ENCODE data around the gene SLC24A2.
"Not testable (repeated sequence)": the region's sequence is repeated elsewhere in the genome, so short reads cannot be mapped to it uniquely, and the experiment has no call there.

Gene SLC24A2

GRCh38 chr9:19788614-19789271, at the start of gene SLC24A2:
TSS of gene SLC24A2 (minus strand) at chr9:19789037.
- DNase-seq, result no peak

- DNase-seq, result not testable (repeated sequence)
Measured at GRCh38 chr9:19833331-19833730, 44.5 kb upstream of the SLC24A2 start.

GRCh38 chr9:19830796-19831195, 42.0 kb upstream of the SLC24A2 start:
- DNase-seq, result no peak

- DNase-seq, result peak; percentile 98
Measured at GRCh38 chr9:19828576-19829109, 39.8 kb upstream of the SLC24A2 start.

- no peak for DNase-seq
Measured at GRCh38 chr9:19816769-19817168, 27.9 kb upstream of the SLC24A2 start.

GRCh38 chr9:19812194-19812593, 23.4 kb upstream of the SLC24A2 start:
- DNase-seq, result no peak

- no peak for DNase-seq
Measured at GRCh38 chr9:19809422-19810269, 20.8 kb upstream of the SLC24A2 start.

- no peak for DNase-seq
Measured at GRCh38 chr9:19807182-19807892, 18.5 kb upstream of the SLC24A2 start.

GRCh38 chr9:19804431-19804830, 15.6 kb upstream of the SLC24A2 start:
- no peak for DNase-seq

GRCh38 chr9:19800884-19801283, 12.0 kb upstream of the SLC24A2 start:
- no peak for DNase-seq

- DNase-seq, result no peak
Measured at GRCh38 chr9:19799784-19800183, 10.9 kb upstream of the SLC24A2 start.

- peak; percentile 81 for DNase-seq
Measured at GRCh38 chr9:19788152-19788551, 685 bp downstream of the SLC24A2 start.

- DNase-seq, result peak; percentile 37
Measured at GRCh38 chr9:19787672-19788071, 1.2 kb downstream of the SLC24A2 start.

GRCh38 chr9:19785230-19785629, 3.6 kb downstream of the SLC24A2 start:
- DNase-seq, result no peak

GRCh38 chr9:19784136-19784535, 4.7 kb downstream of the SLC24A2 start:
- DNase-seq, result no peak

- DNase-seq, result peak; percentile 66
Measured at GRCh38 chr9:19783500-19783899, 5.3 kb downstream of the SLC24A2 start.

- peak; percentile 26 for DNase-seq
Measured at GRCh38 chr9:19782005-19782404, 6.8 kb downstream of the SLC24A2 start.

- peak; percentile 51 for DNase-seq
Measured at GRCh38 chr9:19781240-19781639, 7.6 kb downstream of the SLC24A2 start.

GRCh38 chr9:19771446-19771845, 17.4 kb downstream of the SLC24A2 start:
- no peak for DNase-seq

GRCh38 chr9:19770973-19771372, 17.9 kb downstream of the SLC24A2 start:
- no peak for DNase-seq

GRCh38 chr9:19769213-19769612, 19.6 kb downstream of the SLC24A2 start:
- DNase-seq, result no peak

GRCh38 chr9:19768798-19769197, 20.0 kb downstream of the SLC24A2 start:
- DNase-seq, result no peak

- peak; percentile 92 for DNase-seq
Measured at GRCh38 chr9:19759066-19759465, 29.8 kb downstream of the SLC24A2 start.

All from NCI-H69 (cell line).